Measurements from ENCODE around the gene CD63.
"Not testable (repeated sequence)": the region's sequence is repeated elsewhere in the genome, so short reads cannot be mapped to it uniquely, and the experiment has no call there.

CD63 gene

GRCh38 chr12:55728939-55729818 lies at the start of gene CD63:
Gene CD63, minus strand, starts transcription at chr12:55729009. Its CDS starts 668 bp downstream, at chr12:55728341.
- Mint-ChIP-seq H3K9me3 (no peaks in the 10 kb centered on the region), H3K36me3 (ENCODE audit: low read depth) (peaks cover 72% of the 10 kb centered on the region), H3K4me1 (ENCODE audit: low read depth) (peaks cover 67% of the 10 kb centered on the region), H3K4me3 (peak within 1 kb of the TSS; percentile 93), H3K27me3 (peaks cover 1% of the 10 kb centered on the region), H3K27ac (peak within 1 kb of the TSS; percentile 90)
- intact Hi-C loops (cut with micrococcal nuclease): loop anchor here (1.0 kb wide), 1 partner anchor 8 kb away; no protein-coding TSS in a partner anchor

- H3K27ac Mint-ChIP-seq: no peak overlapping the region
- no peaks in the 10 kb centered on the region for H3K27me3 Mint-ChIP-seq
- intact Hi-C loops (cut with micrococcal nuclease): no loop called here
- H3K36me3 Mint-ChIP-seq (ENCODE audit: low read depth): peaks cover 94% of the 10 kb centered on the region
- H3K4me3 Mint-ChIP-seq: no peak overlapping the region
- H3K4me1 Mint-ChIP-seq (ENCODE audit: low read depth): peaks cover 10% of the 10 kb centered on the region
- H3K9me3 Mint-ChIP-seq: no peaks in the 10 kb centered on the region
These were observed 49.0 kb upstream of the CD63 start for GRCh38 chr12:55777856-55778255.

GRCh38 chr12:55771736-55772135 lies 42.9 kb upstream of the CD63 start:
- Mint-ChIP-seq H3K4me3 (no peak overlapping the region), H3K27ac (no peak overlapping the region), H3K27me3 (no peaks in the 10 kb centered on the region), H3K9me3 (no peaks in the 10 kb centered on the region), H3K36me3 (ENCODE audit: low read depth) (peaks cover 89% of the 10 kb centered on the region), H3K4me1 (ENCODE audit: low read depth) (no peaks in the 10 kb centered on the region)
- intact Hi-C loops (cut with micrococcal nuclease): no loop called here

- H3K4me1 Mint-ChIP-seq (ENCODE audit: low read depth): peaks cover 9% of the 10 kb centered on the region
- no peak overlapping the region for H3K4me3 Mint-ChIP-seq
- H3K36me3 Mint-ChIP-seq (ENCODE audit: low read depth): peaks cover 87% of the 10 kb centered on the region
- H3K27me3 Mint-ChIP-seq: no peaks in the 10 kb centered on the region
- intact Hi-C loops (cut with micrococcal nuclease): no loop called here
- no peaks in the 10 kb centered on the region for H3K9me3 Mint-ChIP-seq
- H3K27ac Mint-ChIP-seq: no peak overlapping the region
These were observed 38.3 kb upstream of the CD63 start for GRCh38 chr12:55767156-55767555.

- Mint-ChIP-seq H3K27ac (peak overlapping the region; percentile 28), H3K9me3 (no peaks in the 10 kb centered on the region), H3K4me3 (no peak overlapping the region), H3K27me3 (no peaks in the 10 kb centered on the region), H3K36me3 (ENCODE audit: low read depth) (peaks cover 86% of the 10 kb centered on the region), H3K4me1 (ENCODE audit: low read depth) (peaks cover 16% of the 10 kb centered on the region)
- intact Hi-C loops (cut with micrococcal nuclease): no loop called here
These were observed 37.0 kb upstream of the CD63 start for GRCh38 chr12:55765736-55766290.

GRCh38 chr12:55762646-55763045 lies 33.8 kb upstream of the CD63 start:
- Mint-ChIP-seq H3K27ac (no peak overlapping the region), H3K36me3 (ENCODE audit: low read depth) (peaks cover 94% of the 10 kb centered on the region), H3K4me3 (no peak overlapping the region), H3K4me1 (ENCODE audit: low read depth) (peaks cover 16% of the 10 kb centered on the region), H3K27me3 (no peaks in the 10 kb centered on the region), H3K9me3 (no peaks in the 10 kb centered on the region)
- intact Hi-C loops (cut with micrococcal nuclease): loop anchor here (5.0 kb wide), 1 partner anchor 40 kb away; no protein-coding TSS in a partner anchor

- peaks cover 8% of the 10 kb centered on the region for H3K4me1 Mint-ChIP-seq (ENCODE audit: low read depth)
- H3K27ac Mint-ChIP-seq: no peak overlapping the region
- H3K9me3 Mint-ChIP-seq: no peaks in the 10 kb centered on the region
- no peaks in the 10 kb centered on the region for H3K27me3 Mint-ChIP-seq
- no peak overlapping the region for H3K4me3 Mint-ChIP-seq
- H3K36me3 Mint-ChIP-seq (ENCODE audit: low read depth): peaks cover 94% of the 10 kb centered on the region
- intact Hi-C loops (cut with micrococcal nuclease): loop anchor here (5.0 kb wide), 1 partner anchor 42 kb away; no protein-coding TSS in a partner anchor
These were observed 31.9 kb upstream of the CD63 start for GRCh38 chr12:55760663-55761062.

- H3K4me1 Mint-ChIP-seq (ENCODE audit: low read depth); H3K27ac Mint-ChIP-seq; H3K9me3 Mint-ChIP-seq; H3K4me3 Mint-ChIP-seq; intact Hi-C loops (cut with micrococcal nuclease); H3K27me3 Mint-ChIP-seq: not testable (repeated sequence)
- H3K36me3 Mint-ChIP-seq (ENCODE audit: low read depth): peaks cover 95% of the 10 kb centered on the region
These were observed 29.8 kb upstream of the CD63 start for GRCh38 chr12:55758575-55758974.

- intact Hi-C loops (cut with micrococcal nuclease): no loop called here
- H3K36me3 Mint-ChIP-seq (ENCODE audit: low read depth): peaks cover 98% of the 10 kb centered on the region
- no peaks in the 10 kb centered on the region for H3K9me3 Mint-ChIP-seq
- peaks cover 7% of the 10 kb centered on the region for H3K4me1 Mint-ChIP-seq (ENCODE audit: low read depth)
- no peaks in the 10 kb centered on the region for H3K27me3 Mint-ChIP-seq
- H3K27ac Mint-ChIP-seq: peak overlapping the region; percentile 26
- H3K4me3 Mint-ChIP-seq: no peak overlapping the region
These were observed 28.9 kb upstream of the CD63 start for GRCh38 chr12:55757701-55758100.

- no peaks in the 10 kb centered on the region for H3K9me3 Mint-ChIP-seq
- no peak overlapping the region for H3K27ac Mint-ChIP-seq
- peaks cover 97% of the 10 kb centered on the region for H3K36me3 Mint-ChIP-seq (ENCODE audit: low read depth)
- intact Hi-C loops (cut with micrococcal nuclease): no loop called here
- H3K4me1 Mint-ChIP-seq (ENCODE audit: low read depth): no peaks in the 10 kb centered on the region
- H3K4me3 Mint-ChIP-seq: no peak overlapping the region
- H3K27me3 Mint-ChIP-seq: no peaks in the 10 kb centered on the region
These were observed 26.4 kb upstream of the CD63 start for GRCh38 chr12:55755246-55755645.

GRCh38 chr12:55748230-55748993 lies 19.6 kb upstream of the CD63 start:
- Mint-ChIP-seq H3K4me1 (ENCODE audit: low read depth) (peaks cover 21% of the 10 kb centered on the region), H3K36me3 (ENCODE audit: low read depth) (peaks cover 37% of the 10 kb centered on the region), H3K27ac (no peak overlapping the region), H3K9me3 (no peaks in the 10 kb centered on the region), H3K27me3 (peaks cover 26% of the 10 kb centered on the region), H3K4me3 (no peak overlapping the region)
- intact Hi-C loops (cut with micrococcal nuclease): loop anchor here (10.0 kb wide), 1 partner anchor 46 kb away; no protein-coding TSS in a partner anchor

GRCh38 chr12:55746913-55747231 lies 18.1 kb upstream of the CD63 start:
- H3K4me3 Mint-ChIP-seq: no peak overlapping the region
- intact Hi-C loops (cut with micrococcal nuclease): loop anchor here (10.0 kb wide), 1 partner anchor 48 kb away; no protein-coding TSS in a partner anchor
- peaks cover 37% of the 10 kb centered on the region for H3K27me3 Mint-ChIP-seq
- H3K9me3 Mint-ChIP-seq: no peaks in the 10 kb centered on the region
- H3K27ac Mint-ChIP-seq: no peak overlapping the region
- H3K36me3 Mint-ChIP-seq (ENCODE audit: low read depth): peaks cover 22% of the 10 kb centered on the region
- peaks cover 32% of the 10 kb centered on the region for H3K4me1 Mint-ChIP-seq (ENCODE audit: low read depth)

GRCh38 chr12:55746174-55746912 lies 17.5 kb upstream of the CD63 start:
- intact Hi-C loops (cut with micrococcal nuclease): loop anchor here (10.0 kb wide), 1 partner anchor 48 kb away; no protein-coding TSS in a partner anchor
- Mint-ChIP-seq H3K4me1 (ENCODE audit: low read depth) (peaks cover 33% of the 10 kb centered on the region), H3K27ac (no peak overlapping the region), H3K27me3 (peaks cover 43% of the 10 kb centered on the region), H3K36me3 (ENCODE audit: low read depth) (peaks cover 17% of the 10 kb centered on the region), H3K4me3 (no peak overlapping the region), H3K9me3 (no peaks in the 10 kb centered on the region)

Data from dendritic cell treated with granulocyte-macrophage colony-stimulating factor and Interleukin-4, amounts not matched to agents 40 ng/mL and 50 ng/mL, for 4 days (primary cell).